Measurements from ENCODE around the gene B4GALT7. TPM values are rescaled to one million over a fixed set of nuclear protein-coding genes. Genes with fewer than 3 reads are reported as not detected.
"Not testable (repeated sequence)": the region's sequence is repeated elsewhere in the genome, so short reads cannot be mapped to it uniquely, and the experiment has no call there.

Gene B4GALT7
- polyA plus RNA-seq, 2 donors = 12.7 to 16.7 TPM

- not testable (repeated sequence) for H3K27me3 ChIP-seq (ENCODE audit: control insufficient read depth in 1 of 2, insufficient read depth in 2 of 2, low read length in 2 of 2); H3K4me1 ChIP-seq (ENCODE audit: control insufficient read depth in 2 of 2, insufficient read depth in 2 of 2, low read length in 1 of 2); H3K9me3 ChIP-seq (ENCODE audit: control insufficient read depth in 2 of 2, insufficient read depth in 1 of 2, low read depth in 1 of 2, low read length in 1 of 2); H3K4me3 ChIP-seq (ENCODE audit: low read depth in 1 of 2, low read length in 2 of 2); H3K36me3 ChIP-seq (ENCODE audit: control insufficient read depth in 2 of 2, insufficient read depth in 2 of 2, low read length in 1 of 2)
- peak overlapping the region in 1 of 2 donors; percentile 40 for H3K27ac ChIP-seq (ENCODE audit: low read depth in 2 of 2, low read length in 1 of 2)
- WGBS, 2 donors = 35 to 45% methylated on average over 8 of the region's 8 CpGs
These were observed 40.4 kb upstream of the B4GALT7 start for GRCh38 chr5:177559446-177559941.

- no peak overlapping the region for H3K4me3 ChIP-seq (ENCODE audit: low read depth in 1 of 2, low read length in 2 of 2)
- no peaks in the 10 kb centered on the region for H3K27me3 ChIP-seq (ENCODE audit: control insufficient read depth in 1 of 2, insufficient read depth in 2 of 2, low read length in 2 of 2)
- H3K27ac ChIP-seq (ENCODE audit: low read depth in 2 of 2, low read length in 1 of 2) = no peak overlapping the region
- H3K36me3 ChIP-seq (ENCODE audit: control insufficient read depth in 2 of 2, insufficient read depth in 2 of 2, low read length in 1 of 2) = no peaks in the 10 kb centered on the region
- H3K4me1 ChIP-seq (ENCODE audit: control insufficient read depth in 2 of 2, insufficient read depth in 2 of 2, low read length in 1 of 2) = no peaks in the 10 kb centered on the region
- no peaks in the 10 kb centered on the region for H3K9me3 ChIP-seq (ENCODE audit: control insufficient read depth in 2 of 2, insufficient read depth in 1 of 2, low read depth in 1 of 2, low read length in 1 of 2)
- 63 to 66% methylated on average over 8 of the region's 8 CpGs for WGBS, 2 donors
These were observed 34.9 kb upstream of the B4GALT7 start for GRCh38 chr5:177565046-177565445.

- no peak overlapping the region for H3K4me3 ChIP-seq (ENCODE audit: low read depth in 1 of 2, low read length in 2 of 2)
- WGBS, 2 donors = 79 to 80% methylated on average over 7 of the region's 7 CpGs
These were observed 31.6 kb upstream of the B4GALT7 start for GRCh38 chr5:177568326-177568725.

GRCh38 chr5:177569894-177570293 is 30.0 kb upstream of the B4GALT7 start:
- 76 to 84% methylated on average over 2 of the region's 2 CpGs for WGBS, 2 donors
- Histone ChIP-seq H3K27me3 (ENCODE audit: control insufficient read depth in 1 of 2, insufficient read depth in 2 of 2, low read length in 2 of 2) (no peaks in the 10 kb centered on the region), H3K9me3 (ENCODE audit: control insufficient read depth in 2 of 2, insufficient read depth in 1 of 2, low read depth in 1 of 2, low read length in 1 of 2) (no peaks in the 10 kb centered on the region), H3K4me1 (ENCODE audit: control insufficient read depth in 2 of 2, insufficient read depth in 2 of 2, low read length in 1 of 2) (peaks cover 0 to 3% of the 10 kb centered on the region in 2 donors), H3K36me3 (ENCODE audit: control insufficient read depth in 2 of 2, insufficient read depth in 2 of 2, low read length in 1 of 2) (no peaks in the 10 kb centered on the region), H3K4me3 (ENCODE audit: low read depth in 1 of 2, low read length in 2 of 2) (no peak overlapping the region), H3K27ac (ENCODE audit: low read depth in 2 of 2, low read length in 1 of 2) (no peak overlapping the region)

More at GRCh38 chr5:177568326-177568725, 31.6 kb upstream of the B4GALT7 start:
- H3K27ac ChIP-seq (ENCODE audit: low read depth in 2 of 2, low read length in 1 of 2) = no peak overlapping the region
- no peaks in the 10 kb centered on the region for H3K27me3 ChIP-seq (ENCODE audit: control insufficient read depth in 1 of 2, insufficient read depth in 2 of 2, low read length in 2 of 2)
- H3K36me3 ChIP-seq (ENCODE audit: control insufficient read depth in 2 of 2, insufficient read depth in 2 of 2, low read length in 1 of 2) = no peaks in the 10 kb centered on the region
- no peaks in the 10 kb centered on the region for H3K4me1 ChIP-seq (ENCODE audit: control insufficient read depth in 2 of 2, insufficient read depth in 2 of 2, low read length in 1 of 2)
- H3K9me3 ChIP-seq (ENCODE audit: control insufficient read depth in 2 of 2, insufficient read depth in 1 of 2, low read depth in 1 of 2, low read length in 1 of 2) = no peaks in the 10 kb centered on the region

GRCh38 chr5:177575488-177575887 is 24.4 kb upstream of the B4GALT7 start:
- H3K9me3 ChIP-seq (ENCODE audit: control insufficient read depth in 2 of 2, insufficient read depth in 1 of 2, low read depth in 1 of 2, low read length in 1 of 2) = no peaks in the 10 kb centered on the region
- WGBS, 2 donors = 36 to 55% methylated on average over 1 of the region's 1 CpG
- H3K4me1 ChIP-seq (ENCODE audit: control insufficient read depth in 2 of 2, insufficient read depth in 2 of 2, low read length in 1 of 2) = peaks cover 0 to 3% of the 10 kb centered on the region in 2 donors
- no peaks in the 10 kb centered on the region for H3K27me3 ChIP-seq (ENCODE audit: control insufficient read depth in 1 of 2, insufficient read depth in 2 of 2, low read length in 2 of 2)
- H3K4me3 ChIP-seq (ENCODE audit: low read depth in 1 of 2, low read length in 2 of 2) = no peak overlapping the region
- peak overlapping the region; percentile 32 to 79 for H3K27ac ChIP-seq (ENCODE audit: low read depth in 2 of 2, low read length in 1 of 2)
- H3K36me3 ChIP-seq (ENCODE audit: control insufficient read depth in 2 of 2, insufficient read depth in 2 of 2, low read length in 1 of 2) = no peaks in the 10 kb centered on the region

GRCh38 chr5:177576169-177576568 is 23.8 kb upstream of the B4GALT7 start:
- Histone ChIP-seq H3K4me1 (ENCODE audit: control insufficient read depth in 2 of 2, insufficient read depth in 2 of 2, low read length in 1 of 2) (peaks cover 0 to 3% of the 10 kb centered on the region in 2 donors), H3K36me3 (ENCODE audit: control insufficient read depth in 2 of 2, insufficient read depth in 2 of 2, low read length in 1 of 2) (no peaks in the 10 kb centered on the region), H3K9me3 (ENCODE audit: control insufficient read depth in 2 of 2, insufficient read depth in 1 of 2, low read depth in 1 of 2, low read length in 1 of 2) (no peaks in the 10 kb centered on the region), H3K27ac (ENCODE audit: low read depth in 2 of 2, low read length in 1 of 2) (no peak overlapping the region), H3K27me3 (ENCODE audit: control insufficient read depth in 1 of 2, insufficient read depth in 2 of 2, low read length in 2 of 2) (no peaks in the 10 kb centered on the region), H3K4me3 (ENCODE audit: low read depth in 1 of 2, low read length in 2 of 2) (no peak overlapping the region)
- WGBS, 2 donors = 70 to 82% methylated on average over 10 of the region's 10 CpGs

- H3K4me3 ChIP-seq (ENCODE audit: low read depth in 1 of 2, low read length in 2 of 2) = no peak overlapping the region
- H3K36me3 ChIP-seq (ENCODE audit: control insufficient read depth in 2 of 2, insufficient read depth in 2 of 2, low read length in 1 of 2) = no peaks in the 10 kb centered on the region
- no peaks in the 10 kb centered on the region for H3K9me3 ChIP-seq (ENCODE audit: control insufficient read depth in 2 of 2, insufficient read depth in 1 of 2, low read depth in 1 of 2, low read length in 1 of 2)
- peaks cover 0 to 3% of the 10 kb centered on the region in 2 donors for H3K4me1 ChIP-seq (ENCODE audit: control insufficient read depth in 2 of 2, insufficient read depth in 2 of 2, low read length in 1 of 2)
- H3K27ac ChIP-seq (ENCODE audit: low read depth in 2 of 2, low read length in 1 of 2) = no peak overlapping the region
- 68 to 79% methylated on average over 8 of the region's 8 CpGs for WGBS, 2 donors
- no peaks in the 10 kb centered on the region for H3K27me3 ChIP-seq (ENCODE audit: control insufficient read depth in 1 of 2, insufficient read depth in 2 of 2, low read length in 2 of 2)
These were observed 21.6 kb upstream of the B4GALT7 start for GRCh38 chr5:177578316-177578715.

- Histone ChIP-seq H3K4me3 (ENCODE audit: low read depth in 1 of 2, low read length in 2 of 2) (no peak overlapping the region), H3K27me3 (ENCODE audit: control insufficient read depth in 1 of 2, insufficient read depth in 2 of 2, low read length in 2 of 2) (no peaks in the 10 kb centered on the region), H3K4me1 (ENCODE audit: control insufficient read depth in 2 of 2, insufficient read depth in 2 of 2, low read length in 1 of 2) (peaks cover 0 to 1% of the 10 kb centered on the region in 2 donors), H3K27ac (ENCODE audit: low read depth in 2 of 2, low read length in 1 of 2) (no peak overlapping the region), H3K9me3 (ENCODE audit: control insufficient read depth in 2 of 2, insufficient read depth in 1 of 2, low read depth in 1 of 2, low read length in 1 of 2) (no peaks in the 10 kb centered on the region), H3K36me3 (ENCODE audit: control insufficient read depth in 2 of 2, insufficient read depth in 2 of 2, low read length in 1 of 2) (peaks cover under 1 to 2% of the 10 kb centered on the region in 2 donors)
- 31 to 45% methylated on average over 13 of the region's 13 CpGs for WGBS, 2 donors
These were observed 11.5 kb upstream of the B4GALT7 start for GRCh38 chr5:177588413-177588909.

GRCh38 chr5:177590406-177590805 is 9.5 kb upstream of the B4GALT7 start:
- no peaks in the 10 kb centered on the region for H3K27me3 ChIP-seq (ENCODE audit: control insufficient read depth in 1 of 2, insufficient read depth in 2 of 2, low read length in 2 of 2)
- no peak overlapping the region for H3K4me3 ChIP-seq (ENCODE audit: low read depth in 1 of 2, low read length in 2 of 2)
- peaks cover 0 to 3% of the 10 kb centered on the region in 2 donors for H3K4me1 ChIP-seq (ENCODE audit: control insufficient read depth in 2 of 2, insufficient read depth in 2 of 2, low read length in 1 of 2)
- H3K9me3 ChIP-seq (ENCODE audit: control insufficient read depth in 2 of 2, insufficient read depth in 1 of 2, low read depth in 1 of 2, low read length in 1 of 2) = no peaks in the 10 kb centered on the region
- WGBS, 2 donors = 70 to 86% methylated on average over 1 of the region's 1 CpG
- no peak overlapping the region for H3K27ac ChIP-seq (ENCODE audit: low read depth in 2 of 2, low read length in 1 of 2)
- peaks cover 16 to 20% of the 10 kb centered on the region in 2 donors for H3K36me3 ChIP-seq (ENCODE audit: control insufficient read depth in 2 of 2, insufficient read depth in 2 of 2, low read length in 1 of 2)

- H3K9me3 ChIP-seq (ENCODE audit: control insufficient read depth in 2 of 2, insufficient read depth in 1 of 2, low read depth in 1 of 2, low read length in 1 of 2) = no peaks in the 10 kb centered on the region
- H3K4me3 ChIP-seq (ENCODE audit: low read depth in 1 of 2, low read length in 2 of 2) = peak overlapping the region in 1 of 2 donors; percentile 72
- H3K27me3 ChIP-seq (ENCODE audit: control insufficient read depth in 1 of 2, insufficient read depth in 2 of 2, low read length in 2 of 2) = no peaks in the 10 kb centered on the region
- no peak overlapping the region for H3K27ac ChIP-seq (ENCODE audit: low read depth in 2 of 2, low read length in 1 of 2)
- peaks cover 19 to 33% of the 10 kb centered on the region in 2 donors for H3K36me3 ChIP-seq (ENCODE audit: control insufficient read depth in 2 of 2, insufficient read depth in 2 of 2, low read length in 1 of 2)
- H3K4me1 ChIP-seq (ENCODE audit: control insufficient read depth in 2 of 2, insufficient read depth in 2 of 2, low read length in 1 of 2) = peaks cover 0 to 3% of the 10 kb centered on the region in 2 donors
- WGBS, 2 donors = 14 to 17% methylated on average over 8 of the region's 8 CpGs
These were observed 8.3 kb upstream of the B4GALT7 start for GRCh38 chr5:177591690-177592009.
